HL-60 (cell line): ENCODE results near the gene PHLDA1.

Experiments
- DNase-seq, 2 experiments: peaks; one replicate each; pipeline ENCODE4 v3.0.0-alpha.2; 2010 to 2020; ENCODE audit warnings: low read depth in 1 of 2, low spot score in 1 of 2
- H3K27ac ChIP-seq: fragments of 250-450 bp; sonication (Bioruptor Pico); replicated peaks from 2 replicates; pipeline ENCODE4 v1.5.1; 2020; ENCODE audit warnings: mild to moderate bottlenecking, moderate library complexity
- H3K27me3 ChIP-seq: fragments of 250-450 bp; sonication (Bioruptor Pico); 2 replicates; pipeline ENCODE4 v1.5.1; 2021; ENCODE audit warnings: mild to moderate bottlenecking, moderate library complexity; ENCODE audit not compliant: insufficient read depth, poor library complexity, severe bottlenecking
- H3K4me3 ChIP-seq: replicated peaks from 2 replicates; pipeline ENCODE4 v1.5.1; 2011; ENCODE audit warnings: mild to moderate bottlenecking, control low read depth, low read length; ENCODE audit not compliant: insufficient read depth
- GABPA ChIP-seq: IDR thresholded peaks from 2 replicates; pipeline ENCODE4 v1.6.1; 2012; ENCODE audit warnings: low read depth
- POLR2AphosphoS5 ChIP-seq: IDR thresholded peaks from 2 replicates; pipeline ENCODE4 v1.6.1; 2012; ENCODE audit warnings: low read depth
- SPI1 ChIP-seq: IDR thresholded peaks from 2 replicates; pipeline ENCODE4 v1.6.1; 2012; ENCODE audit warnings: low read depth, mild to moderate bottlenecking, borderline replicate concordance
- TF ChIP-seq, protein P1 (sequence below): IDR thresholded peaks from 2 replicates; pipeline ENCODE4 v1.6.1; 2012; ENCODE audit warnings: low read depth; ENCODE audit not compliant: insufficient replicate concordance
- TF ChIP-seq, protein P2 (sequence below): IDR thresholded peaks from one replicate; pipeline ENCODE4 v1.5.1; 2011; ENCODE audit warnings: low read length, control low read depth, inconsistent platforms; ENCODE audit not compliant: insufficient read depth

PHLDA1 gene

DNA sequence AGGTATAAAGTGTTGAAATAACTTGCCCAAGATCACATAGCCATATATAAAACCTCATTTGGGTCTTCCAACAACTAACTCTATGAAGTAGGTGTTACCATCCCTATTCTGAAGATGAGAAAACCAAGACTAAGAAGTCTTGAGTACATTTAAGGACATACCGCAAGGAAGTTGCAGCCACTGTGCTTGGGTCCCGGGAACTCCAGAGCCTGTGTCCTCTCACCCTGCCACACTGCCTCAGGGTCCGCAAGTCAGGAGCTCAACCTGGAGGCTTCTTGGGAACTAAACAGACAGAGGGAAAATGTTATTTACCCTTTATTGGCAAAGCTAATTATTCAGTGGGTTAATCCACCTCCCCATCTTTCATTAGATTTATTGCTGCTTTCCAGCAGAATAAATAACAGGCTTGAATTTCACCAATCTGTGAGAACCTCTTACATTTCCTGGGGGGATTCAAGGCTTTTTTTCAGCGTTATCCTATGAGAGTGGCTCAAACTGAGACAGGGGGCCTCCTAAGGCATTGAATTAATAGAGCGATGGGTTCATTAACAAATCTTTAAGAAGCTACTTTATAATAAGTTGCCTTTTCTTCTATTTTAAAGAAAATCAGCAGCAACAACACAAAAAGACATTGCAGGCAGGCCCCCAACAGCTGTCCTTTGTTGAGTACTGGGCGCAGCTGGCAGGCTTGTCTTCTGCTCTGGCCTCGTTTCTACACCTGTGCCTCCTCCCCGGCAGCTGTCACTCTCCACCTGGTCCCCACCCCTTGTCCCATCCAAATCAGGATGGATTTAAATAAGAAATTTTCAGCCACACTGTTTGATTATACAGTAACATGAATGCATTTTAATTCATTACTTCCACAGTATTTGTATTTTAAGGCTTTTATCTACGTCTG lies 25.3 kb downstream of the PHLDA1 start:
- no peak overlapping the region for H3K27ac ChIP-seq
- no peak overlapping the region for H3K4me3 ChIP-seq
- no peak for DNase-seq
- TF ChIP-seq POLR2AphosphoS5, result no peak
- no peak for TF ChIP-seq GABPA
- no peak for TF ChIP-seq SPI1
- no peaks in the 10 kb centered on the region for H3K27me3 ChIP-seq

DNA sequence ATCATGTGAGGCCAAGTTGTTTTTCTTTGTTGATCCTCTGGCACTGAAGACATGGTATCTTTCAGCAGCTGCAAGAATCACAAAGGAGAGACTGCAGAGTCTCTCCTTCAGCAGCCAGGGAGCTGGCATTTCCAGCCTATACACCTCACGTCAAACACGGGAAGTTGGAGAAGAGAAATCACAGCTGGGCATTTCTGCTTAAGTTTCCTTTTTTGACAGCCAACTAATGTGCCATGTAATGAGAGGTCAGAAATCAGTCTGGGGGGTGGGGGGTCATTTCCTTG lies 28.3 kb downstream of the PHLDA1 start:
- DNase-seq, result no peak
- TF ChIP-seq GABPA (no peak), POLR2AphosphoS5 (no peak), SPI1 (no peak)
- TF ChIP-seq, protein P1, sequence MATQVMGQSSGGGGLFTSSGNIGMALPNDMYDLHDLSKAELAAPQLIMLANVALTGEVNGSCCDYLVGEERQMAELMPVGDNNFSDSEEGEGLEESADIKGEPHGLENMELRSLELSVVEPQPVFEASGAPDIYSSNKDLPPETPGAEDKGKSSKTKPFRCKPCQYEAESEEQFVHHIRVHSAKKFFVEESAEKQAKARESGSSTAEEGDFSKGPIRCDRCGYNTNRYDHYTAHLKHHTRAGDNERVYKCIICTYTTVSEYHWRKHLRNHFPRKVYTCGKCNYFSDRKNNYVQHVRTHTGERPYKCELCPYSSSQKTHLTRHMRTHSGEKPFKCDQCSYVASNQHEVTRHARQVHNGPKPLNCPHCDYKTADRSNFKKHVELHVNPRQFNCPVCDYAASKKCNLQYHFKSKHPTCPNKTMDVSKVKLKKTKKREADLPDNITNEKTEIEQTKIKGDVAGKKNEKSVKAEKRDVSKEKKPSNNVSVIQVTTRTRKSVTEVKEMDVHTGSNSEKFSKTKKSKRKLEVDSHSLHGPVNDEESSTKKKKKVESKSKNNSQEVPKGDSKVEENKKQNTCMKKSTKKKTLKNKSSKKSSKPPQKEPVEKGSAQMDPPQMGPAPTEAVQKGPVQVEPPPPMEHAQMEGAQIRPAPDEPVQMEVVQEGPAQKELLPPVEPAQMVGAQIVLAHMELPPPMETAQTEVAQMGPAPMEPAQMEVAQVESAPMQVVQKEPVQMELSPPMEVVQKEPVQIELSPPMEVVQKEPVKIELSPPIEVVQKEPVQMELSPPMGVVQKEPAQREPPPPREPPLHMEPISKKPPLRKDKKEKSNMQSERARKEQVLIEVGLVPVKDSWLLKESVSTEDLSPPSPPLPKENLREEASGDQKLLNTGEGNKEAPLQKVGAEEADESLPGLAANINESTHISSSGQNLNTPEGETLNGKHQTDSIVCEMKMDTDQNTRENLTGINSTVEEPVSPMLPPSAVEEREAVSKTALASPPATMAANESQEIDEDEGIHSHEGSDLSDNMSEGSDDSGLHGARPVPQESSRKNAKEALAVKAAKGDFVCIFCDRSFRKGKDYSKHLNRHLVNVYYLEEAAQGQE, result no peak
- TF ChIP-seq, protein P2, sequence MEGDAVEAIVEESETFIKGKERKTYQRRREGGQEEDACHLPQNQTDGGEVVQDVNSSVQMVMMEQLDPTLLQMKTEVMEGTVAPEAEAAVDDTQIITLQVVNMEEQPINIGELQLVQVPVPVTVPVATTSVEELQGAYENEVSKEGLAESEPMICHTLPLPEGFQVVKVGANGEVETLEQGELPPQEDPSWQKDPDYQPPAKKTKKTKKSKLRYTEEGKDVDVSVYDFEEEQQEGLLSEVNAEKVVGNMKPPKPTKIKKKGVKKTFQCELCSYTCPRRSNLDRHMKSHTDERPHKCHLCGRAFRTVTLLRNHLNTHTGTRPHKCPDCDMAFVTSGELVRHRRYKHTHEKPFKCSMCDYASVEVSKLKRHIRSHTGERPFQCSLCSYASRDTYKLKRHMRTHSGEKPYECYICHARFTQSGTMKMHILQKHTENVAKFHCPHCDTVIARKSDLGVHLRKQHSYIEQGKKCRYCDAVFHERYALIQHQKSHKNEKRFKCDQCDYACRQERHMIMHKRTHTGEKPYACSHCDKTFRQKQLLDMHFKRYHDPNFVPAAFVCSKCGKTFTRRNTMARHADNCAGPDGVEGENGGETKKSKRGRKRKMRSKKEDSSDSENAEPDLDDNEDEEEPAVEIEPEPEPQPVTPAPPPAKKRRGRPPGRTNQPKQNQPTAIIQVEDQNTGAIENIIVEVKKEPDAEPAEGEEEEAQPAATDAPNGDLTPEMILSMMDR, result no peak
- Histone ChIP-seq H3K27me3 (no peaks in the 10 kb centered on the region), H3K27ac (no peak overlapping the region), H3K4me3 (no peak overlapping the region)

DNA sequence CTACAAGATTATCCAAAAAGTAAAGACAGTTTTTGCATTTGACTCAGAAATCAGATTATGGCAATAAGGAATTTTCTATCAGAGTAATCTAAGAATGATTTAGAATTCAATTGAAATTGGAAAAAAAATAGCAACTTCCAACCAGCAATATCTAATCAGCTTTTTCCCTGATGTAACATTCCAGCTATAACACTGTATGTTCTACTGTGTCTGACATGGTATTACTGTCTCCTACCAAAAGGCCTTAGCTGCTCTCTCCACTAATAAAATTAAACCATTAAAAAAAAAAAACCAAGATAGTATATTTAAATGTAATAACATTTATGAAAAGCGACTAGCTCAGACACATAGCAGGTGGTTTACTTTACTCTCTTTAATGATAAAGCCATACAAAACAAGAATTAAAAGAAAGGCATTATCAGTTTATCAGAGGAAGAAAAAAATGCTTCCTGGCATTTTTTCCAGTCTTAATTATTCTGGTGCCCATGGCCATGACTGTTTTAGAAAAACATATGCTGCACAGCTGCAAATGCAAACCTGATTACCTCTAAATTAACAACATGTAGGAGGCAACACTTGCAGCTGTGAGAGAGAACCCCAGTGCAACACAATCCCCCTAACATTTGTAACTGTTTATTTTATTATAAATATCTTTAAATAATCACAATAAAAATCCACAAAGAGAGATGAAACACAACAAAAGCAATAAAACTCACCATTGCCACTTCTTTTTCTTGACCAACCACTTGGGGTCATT lies 28.8 kb downstream of the PHLDA1 start:
- H3K27ac ChIP-seq, result no peak overlapping the region
- H3K4me3 ChIP-seq, result no peak overlapping the region
- no peak for DNase-seq
- no peaks in the 10 kb centered on the region for H3K27me3 ChIP-seq
- TF ChIP-seq, protein P2, result no peak
- TF ChIP-seq POLR2AphosphoS5 (no peak), SPI1 (no peak)
- TF ChIP-seq, protein P1, result no peak

DNA sequence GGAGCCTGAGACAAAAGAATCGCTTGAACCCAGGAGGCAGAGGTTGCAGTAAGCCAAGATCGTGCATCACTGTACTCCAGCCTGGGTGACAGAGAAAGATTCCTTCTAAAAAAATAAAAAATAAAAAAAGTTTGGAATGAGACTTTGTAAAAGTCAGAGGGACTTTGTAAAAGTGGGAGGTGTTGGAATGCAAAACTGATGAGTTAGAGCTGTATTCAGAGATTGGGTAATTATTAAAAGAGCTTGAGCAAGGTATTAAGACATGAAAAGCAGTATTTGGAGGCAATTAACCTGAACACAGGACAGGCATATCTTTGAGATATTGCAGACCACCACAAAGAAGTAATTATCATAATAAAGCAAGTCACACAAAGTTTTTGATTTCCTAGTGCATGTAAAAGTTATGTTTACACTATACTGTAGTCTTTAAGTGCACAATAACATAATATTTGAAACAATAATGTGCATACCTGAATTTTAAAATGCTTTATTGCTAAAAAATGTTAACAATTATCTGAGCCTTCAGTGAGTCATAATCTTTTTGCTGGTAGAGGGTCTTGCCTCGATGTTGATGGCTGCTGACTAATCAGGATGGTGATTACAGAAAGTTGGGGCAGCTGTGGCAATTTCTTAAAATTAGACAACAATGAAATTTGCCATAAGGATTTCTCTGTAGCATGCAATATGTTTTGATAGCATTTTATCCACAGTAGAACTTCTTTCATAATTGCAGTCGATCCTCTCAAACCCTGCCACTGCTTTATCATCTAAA lies 33.1 kb downstream of the PHLDA1 start:
- Histone ChIP-seq H3K27me3 (no peaks in the 10 kb centered on the region), H3K4me3 (no peak overlapping the region), H3K27ac (no peak overlapping the region)
- no peak for DNase-seq
- TF ChIP-seq POLR2AphosphoS5, result no peak
- no peak for TF ChIP-seq SPI1
- TF ChIP-seq, protein P1, result no peak
- TF ChIP-seq, protein P2, result no peak
- no peak for TF ChIP-seq GABPA
